ENCODE results near the gene SOX2.

SOX2 gene

DNA sequence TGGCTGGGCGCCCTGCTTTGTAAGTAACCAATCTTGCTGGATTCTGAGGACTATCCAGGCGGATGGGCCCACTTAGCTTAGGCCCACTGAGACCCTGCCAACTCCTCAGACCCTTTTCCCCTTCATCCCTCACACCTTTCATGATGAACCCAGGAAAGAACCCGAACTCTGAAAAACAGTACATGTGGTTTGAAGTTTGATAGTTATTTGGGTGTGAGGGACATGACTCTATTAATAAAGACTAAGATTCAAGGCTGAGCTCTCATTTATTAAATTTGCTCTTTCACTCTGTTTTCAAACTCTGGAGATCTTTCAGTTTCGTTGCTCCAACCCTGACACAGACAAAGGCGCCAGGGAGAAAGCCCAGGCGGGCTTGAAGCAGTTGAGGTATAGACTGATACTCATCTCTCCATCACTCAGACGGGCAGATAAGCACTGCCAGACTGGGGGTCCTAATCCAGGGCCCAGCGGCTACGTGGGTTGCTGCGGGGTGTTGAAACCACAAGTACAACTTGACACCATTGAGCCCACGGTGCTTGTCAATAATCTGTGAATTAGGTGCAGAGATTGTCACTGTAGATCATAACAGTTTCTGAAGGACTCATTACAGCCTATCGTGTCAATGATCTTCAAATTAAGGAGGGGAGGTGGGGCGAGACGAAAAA lies 7.2 kb upstream of the SOX2 start:
- no peak for DNase-seq

DNA sequence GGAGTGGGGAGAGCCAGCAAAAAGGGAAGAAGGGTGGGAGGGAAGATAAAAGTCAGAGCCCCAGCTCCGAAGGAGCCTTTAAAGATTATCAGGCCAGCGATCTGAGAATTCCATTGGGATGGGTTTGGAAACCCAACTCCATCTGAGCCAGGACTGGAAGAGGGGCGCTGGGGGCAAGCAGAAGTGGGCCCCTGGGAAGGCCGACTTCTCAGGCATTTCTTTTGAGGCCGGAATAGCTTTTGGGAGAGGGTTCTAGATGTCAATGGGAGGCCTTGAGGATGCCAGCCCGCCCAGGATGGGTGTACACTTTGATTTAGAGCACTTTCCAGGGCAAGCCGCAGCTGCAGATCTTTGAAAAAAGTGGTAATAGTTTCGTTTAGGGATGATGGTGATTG lies 6.6 kb upstream of the SOX2 start:
- no peak for DNase-seq

DNA sequence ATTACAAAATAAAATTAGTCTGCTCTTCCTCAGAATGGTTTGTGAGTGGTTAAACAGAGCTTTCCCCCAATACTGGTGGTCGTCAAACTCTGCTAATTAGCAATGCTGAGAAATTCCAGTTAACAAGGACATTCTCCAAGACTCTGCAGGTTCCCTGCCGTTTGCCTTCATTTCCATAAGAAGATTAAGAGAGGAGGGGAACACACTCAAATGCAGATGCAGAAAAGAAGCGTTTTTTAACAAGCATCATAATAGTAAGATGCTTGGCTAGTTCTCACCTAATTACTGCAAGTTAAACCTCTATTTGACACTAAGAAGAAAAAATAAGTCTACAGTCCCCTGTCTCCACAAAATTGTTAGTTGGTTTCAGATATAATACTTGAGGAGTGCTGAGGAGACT lies 3.7 kb upstream of the SOX2 start:
- peak in 1 of 2 experiments; percentile 24 for DNase-seq

DNA sequence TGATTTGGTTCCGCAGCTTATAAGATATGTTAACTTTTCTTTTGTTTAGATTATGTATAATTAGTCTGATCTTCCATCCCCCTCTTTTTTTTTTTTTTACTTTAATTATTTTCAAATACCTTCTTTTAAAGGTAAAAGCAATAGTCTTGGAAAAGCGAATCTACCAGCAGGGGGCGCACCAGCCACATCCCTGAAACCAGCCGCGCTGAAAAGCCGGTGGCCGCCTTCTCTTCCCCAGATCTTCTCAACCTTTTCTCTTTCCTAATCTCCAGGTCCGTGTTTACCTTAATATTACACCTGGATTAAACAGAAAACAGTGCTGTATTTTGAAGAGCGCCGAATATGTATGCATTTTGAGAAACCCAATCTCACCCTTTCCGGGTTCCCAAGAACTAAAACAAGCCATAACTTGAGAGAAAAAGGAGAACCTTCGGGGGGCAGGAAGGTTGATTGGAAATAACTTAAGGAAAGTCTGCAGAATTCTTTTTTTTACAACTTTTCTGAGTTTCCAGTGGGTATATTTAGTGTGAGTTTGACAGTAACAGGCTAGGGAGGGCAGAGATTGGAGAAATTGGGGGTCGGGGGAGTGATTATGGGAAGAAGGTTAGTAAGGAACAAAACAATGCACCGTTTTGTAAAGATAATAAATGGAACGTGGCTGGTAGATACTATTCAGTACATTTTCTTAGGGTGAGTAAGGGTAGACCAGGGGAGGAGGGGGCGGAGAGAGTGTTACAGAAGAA lies 2.0 kb upstream of the SOX2 start:
- peak; percentile 68 to 71 for DNase-seq

DNA sequence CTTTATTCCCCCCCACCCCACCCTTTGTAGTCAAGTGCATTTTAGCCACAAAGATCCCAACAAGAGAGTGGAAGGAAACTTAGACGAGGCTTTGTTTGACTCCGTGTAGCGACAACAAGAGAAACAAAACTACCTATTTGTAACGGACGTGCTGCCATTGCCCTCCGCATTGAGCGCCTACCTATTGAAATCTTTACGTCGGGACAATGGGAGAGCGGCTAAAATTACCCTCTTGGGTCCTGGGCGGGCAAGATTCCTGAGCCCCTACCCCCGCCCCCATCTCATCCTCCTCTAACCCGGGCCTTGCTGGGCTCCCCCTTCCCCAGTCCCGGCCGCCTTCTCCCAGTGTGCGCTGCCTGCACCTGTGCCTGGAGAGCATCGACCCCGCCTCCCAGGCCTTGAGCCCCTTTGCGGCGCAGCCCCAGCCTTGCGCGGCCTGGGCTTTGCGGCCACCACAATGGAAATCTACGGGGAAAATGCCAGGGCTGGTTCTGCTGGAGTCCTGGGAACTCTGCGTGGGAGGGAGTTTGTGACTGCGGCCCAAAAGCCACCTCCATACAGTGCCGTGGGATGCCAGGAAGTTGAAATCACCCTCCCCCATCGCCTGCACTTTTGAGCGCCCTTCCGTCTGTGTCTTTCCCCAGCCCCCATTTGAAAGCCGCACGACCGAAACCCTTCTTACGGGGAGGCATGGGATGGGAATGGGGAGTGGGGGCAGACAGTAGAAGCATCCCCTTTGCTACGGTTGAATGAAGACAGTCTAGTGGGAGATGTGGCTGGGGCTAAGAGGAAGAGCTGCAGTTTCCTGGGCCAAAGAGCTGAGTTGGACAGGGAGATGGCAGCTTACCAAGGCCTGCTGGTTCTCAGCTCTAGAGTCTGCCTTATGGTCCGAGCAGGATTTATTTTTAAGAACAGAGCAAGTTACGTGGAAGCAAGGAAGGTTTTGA lies 1.1 kb upstream of the SOX2 start:
- DNase-seq = peak; percentile 22 to 48

DNA sequence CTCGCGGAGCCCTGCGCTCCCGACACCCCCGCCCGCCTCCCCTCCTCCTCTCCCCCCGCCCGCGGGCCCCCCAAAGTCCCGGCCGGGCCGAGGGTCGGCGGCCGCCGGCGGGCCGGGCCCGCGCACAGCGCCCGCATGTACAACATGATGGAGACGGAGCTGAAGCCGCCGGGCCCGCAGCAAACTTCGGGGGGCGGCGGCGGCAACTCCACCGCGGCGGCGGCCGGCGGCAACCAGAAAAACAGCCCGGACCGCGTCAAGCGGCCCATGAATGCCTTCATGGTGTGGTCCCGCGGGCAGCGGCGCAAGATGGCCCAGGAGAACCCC lies 464 bp downstream of the SOX2 start:
- DNase-seq = no peak

DNA sequence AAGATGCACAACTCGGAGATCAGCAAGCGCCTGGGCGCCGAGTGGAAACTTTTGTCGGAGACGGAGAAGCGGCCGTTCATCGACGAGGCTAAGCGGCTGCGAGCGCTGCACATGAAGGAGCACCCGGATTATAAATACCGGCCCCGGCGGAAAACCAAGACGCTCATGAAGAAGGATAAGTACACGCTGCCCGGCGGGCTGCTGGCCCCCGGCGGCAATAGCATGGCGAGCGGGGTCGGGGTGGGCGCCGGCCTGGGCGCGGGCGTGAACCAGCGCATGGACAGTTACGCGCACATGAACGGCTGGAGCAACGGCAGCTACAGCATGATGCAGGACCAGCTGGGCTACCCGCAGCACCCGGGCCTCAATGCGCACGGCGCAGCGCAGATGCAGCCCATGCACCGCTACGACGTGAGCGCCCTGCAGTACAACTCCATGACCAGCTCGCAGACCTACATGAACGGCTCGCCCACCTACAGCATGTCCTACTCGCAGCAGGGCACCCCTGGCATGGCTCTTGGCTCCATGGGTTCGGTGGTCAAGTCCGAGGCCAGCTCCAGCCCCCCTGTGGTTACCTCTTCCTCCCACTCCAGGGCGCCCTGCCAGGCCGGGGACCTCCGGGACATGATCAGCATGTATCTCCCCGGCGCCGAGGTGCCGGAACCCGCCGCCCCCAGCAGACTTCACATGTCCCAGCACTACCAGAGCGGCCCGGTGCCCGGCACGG lies 991 bp downstream of the SOX2 start:
- peak; percentile 63 to 78 for DNase-seq

DNA sequence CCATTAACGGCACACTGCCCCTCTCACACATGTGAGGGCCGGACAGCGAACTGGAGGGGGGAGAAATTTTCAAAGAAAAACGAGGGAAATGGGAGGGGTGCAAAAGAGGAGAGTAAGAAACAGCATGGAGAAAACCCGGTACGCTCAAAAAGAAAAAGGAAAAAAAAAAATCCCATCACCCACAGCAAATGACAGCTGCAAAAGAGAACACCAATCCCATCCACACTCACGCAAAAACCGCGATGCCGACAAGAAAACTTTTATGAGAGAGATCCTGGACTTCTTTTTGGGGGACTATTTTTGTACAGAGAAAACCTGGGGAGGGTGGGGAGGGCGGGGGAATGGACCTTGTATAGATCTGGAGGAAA lies 1.5 kb downstream of the SOX2 start:
- DNase-seq = peak in 1 of 2 experiments; percentile 46

DNA sequence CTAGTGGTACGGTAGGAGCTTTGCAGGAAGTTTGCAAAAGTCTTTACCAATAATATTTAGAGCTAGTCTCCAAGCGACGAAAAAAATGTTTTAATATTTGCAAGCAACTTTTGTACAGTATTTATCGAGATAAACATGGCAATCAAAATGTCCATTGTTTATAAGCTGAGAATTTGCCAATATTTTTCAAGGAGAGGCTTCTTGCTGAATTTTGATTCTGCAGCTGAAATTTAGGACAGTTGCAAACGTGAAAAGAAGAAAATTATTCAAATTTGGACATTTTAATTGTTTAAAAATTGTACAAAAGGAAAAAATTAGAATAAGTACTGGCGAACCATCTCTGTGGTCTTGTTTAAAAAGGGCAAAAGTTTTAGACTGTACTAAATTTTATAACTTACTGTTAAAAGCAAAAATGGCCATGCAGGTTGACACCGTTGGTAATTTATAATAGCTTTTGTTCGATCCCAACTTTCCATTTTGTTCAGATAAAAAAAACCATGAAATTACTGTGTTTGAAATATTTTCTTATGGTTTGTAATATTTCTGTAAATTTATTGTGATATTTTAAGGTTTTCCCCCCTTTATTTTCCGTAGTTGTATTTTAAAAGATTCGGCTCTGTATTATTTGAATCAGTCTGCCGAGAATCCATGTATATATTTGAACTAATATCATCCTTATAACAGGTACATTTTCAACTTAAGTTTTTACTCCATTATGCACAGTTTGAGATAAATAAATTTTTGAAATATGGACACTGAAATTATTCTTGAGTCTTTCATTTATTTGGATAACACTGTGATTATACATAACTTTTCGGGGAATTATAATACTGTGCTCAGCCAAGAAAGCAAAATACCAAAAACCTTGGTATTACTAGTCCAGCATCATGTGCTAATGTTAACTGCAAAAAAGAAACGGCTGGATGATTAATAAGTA lies 2.2 kb downstream of the SOX2 start:
- DNase-seq = no peak

DNA sequence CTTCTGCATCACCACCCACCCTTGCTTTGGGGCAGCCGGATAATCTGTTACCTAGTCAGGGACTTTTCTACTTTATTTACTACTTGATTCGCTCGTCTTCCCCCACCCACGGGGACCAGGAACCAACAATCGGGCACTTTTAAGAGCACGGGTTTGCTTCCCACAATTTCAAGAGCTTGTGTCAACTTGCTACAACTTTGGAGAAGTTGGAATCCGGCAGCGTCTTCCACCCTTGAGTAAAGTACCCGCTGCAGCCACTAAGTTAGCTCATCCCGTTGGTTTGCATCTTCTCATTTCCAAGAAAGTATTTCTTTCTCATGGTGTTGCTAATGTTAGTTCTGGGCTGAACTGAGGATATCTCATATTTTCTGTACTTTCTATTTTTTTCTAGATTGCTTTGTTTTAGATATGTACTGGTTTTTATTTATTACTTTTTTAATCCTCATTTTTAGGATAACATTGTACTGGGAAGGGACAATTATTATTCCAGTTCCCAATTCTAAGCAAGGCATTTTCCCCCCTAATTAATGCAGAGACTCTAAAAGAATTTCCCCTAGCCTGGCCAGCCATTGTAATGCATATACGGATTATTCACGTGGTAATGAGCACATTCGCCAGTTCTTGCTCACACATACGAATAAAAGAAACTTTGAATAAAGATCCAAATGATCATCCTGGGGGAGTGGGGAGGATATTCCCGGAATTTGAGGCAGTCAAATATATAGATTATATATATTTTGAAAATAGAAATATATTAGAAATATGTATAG lies 4.0 kb downstream of the SOX2 start:
- DNase-seq = no peak

DNA sequence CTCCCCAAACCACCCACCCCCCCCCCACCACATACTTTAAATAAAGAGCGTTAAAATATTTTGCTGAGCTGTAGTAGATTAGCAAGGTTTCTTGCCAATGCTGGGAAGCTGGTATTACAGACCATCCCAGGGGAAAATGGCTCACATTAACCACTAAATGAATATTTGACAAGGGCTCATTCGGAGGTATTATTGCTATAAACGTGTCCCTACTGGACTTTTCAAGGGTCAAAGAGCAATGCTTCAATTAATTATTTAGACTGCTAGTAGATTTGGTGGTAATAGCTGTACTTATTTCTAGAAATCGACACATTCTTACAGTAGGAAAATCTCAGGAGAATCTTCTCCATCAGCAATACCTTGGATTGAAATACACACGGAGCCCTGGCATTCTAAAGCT lies 5.2 kb downstream of the SOX2 start:
- DNase-seq = no peak

DNA sequence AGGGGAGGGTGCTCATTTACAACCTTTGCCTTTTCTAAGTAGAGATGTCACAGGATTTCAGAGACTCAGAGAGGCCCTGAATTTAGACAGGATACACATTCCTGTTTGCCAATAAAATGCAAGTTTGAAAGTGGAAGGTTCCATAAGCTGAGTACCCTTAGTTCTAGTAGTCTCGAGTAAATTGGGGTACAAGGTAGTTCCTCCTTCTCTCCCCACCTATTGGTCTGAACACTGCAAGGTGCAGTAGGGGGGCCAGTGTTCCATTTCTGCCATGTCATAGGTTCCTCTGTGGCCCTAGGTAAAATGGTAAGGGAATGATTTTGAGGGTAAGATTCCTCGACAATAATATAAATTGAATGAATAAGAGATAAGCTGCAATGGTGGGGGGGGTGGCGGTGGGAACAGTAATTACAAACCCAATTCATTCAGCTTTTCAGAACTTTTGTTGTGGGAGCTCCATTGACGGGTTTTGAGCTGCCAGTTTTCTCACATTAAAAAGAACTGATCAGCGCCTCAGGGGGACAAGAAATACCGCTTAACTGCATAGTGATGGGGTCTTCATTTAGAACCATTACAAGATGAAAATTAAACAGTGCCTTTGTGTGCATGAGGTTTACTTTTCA lies 5.9 kb downstream of the SOX2 start:
- no peak for DNase-seq

DNA sequence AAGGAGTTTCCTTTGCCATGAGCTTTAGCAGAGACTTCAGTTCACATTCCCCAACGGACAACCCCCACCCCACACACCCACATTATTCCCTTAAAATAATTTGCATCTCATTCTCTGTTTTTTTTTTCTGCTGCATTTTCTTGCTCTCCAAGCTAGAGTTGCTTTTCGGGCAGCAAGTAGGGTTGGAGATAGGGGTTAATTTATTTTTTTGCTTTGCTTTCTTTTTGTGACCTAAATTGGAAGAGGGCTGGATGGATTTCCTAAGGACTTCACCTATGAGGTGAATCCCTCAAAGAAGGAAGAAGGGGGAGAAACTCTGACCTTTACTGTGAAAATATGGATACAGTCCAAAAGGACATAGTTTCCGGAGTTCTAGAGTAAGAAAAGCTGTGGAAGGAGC lies 6.6 kb downstream of the SOX2 start:
- no peak for DNase-seq

DNA sequence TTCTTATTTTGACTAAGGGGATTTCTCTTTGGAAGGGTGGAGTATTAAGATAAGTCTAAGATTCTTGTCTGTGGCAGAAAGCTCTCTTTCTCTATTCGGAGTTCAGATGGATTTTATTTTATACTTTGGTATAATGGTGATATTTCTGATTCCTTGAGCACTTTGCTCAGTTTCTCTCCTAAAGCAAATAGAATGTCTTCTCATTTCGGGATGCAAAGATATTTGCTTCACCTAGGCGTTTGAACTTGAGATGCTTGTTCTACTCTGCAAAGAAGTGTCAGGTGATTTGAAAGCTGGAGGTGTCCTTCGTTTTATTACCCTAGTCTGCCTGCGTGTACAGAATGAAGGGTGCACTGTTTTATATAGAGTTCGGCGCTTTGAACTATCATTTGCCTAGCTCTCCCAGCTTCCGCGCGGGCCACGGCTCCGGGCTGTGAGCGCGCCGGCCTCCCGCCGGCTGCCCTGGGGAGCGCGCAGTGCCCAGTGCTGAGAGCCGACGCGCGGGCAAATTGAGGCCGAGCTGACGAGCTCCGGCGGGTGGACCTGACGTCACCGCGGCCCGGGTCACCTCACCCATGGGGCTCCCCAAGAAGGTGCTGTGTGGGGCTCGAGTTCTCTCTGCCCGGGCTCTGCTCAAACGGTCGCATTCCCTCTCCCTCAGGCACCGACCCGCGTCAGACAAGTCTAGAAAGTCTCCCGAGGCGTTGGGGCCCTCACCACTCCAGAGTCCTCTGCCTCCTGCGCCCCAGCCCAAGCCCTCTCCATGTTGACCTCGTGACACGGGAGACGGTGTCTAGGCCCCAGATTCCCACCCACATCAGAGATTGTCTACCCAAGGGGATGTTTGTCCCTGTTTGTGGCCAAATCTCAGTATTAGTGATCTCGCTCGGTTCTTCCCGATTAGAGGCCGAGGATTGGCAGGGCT lies 7.5 kb downstream of the SOX2 start:
- peak in 1 of 2 experiments; percentile 36 for DNase-seq

DNA sequence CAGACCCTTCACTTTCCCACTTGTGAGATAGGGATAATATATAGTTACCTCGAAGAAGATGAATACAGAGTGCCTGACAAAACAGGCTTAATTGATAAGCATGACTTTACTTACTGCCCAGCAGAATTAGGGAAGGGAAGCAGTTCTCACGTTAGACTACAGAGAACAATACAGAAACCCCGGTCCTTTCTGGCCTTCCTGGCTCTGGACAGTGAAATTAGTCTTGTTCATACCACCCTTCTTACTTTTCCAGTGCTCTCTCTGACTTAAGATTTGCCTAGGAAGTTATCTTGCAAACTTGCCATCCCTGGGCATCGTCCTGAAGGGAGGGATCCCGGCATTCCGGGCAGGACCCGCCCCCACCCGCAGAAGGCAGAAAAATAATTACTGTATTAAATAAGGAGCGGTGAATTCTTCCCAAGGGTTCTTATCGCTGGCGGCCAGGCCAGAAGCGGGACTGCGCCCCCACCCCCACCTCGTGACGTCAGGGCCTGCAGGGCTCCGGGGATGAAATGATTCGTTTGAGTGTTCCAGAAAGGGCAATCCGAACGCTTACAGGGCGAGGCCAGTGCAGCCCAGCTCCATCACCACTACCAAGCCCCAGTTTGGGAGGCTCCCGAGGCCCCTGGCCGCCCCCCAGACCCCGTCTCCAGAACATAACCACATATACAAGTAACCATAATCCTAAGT lies 8.4 kb downstream of the SOX2 start:
- no peak for DNase-seq

DNA sequence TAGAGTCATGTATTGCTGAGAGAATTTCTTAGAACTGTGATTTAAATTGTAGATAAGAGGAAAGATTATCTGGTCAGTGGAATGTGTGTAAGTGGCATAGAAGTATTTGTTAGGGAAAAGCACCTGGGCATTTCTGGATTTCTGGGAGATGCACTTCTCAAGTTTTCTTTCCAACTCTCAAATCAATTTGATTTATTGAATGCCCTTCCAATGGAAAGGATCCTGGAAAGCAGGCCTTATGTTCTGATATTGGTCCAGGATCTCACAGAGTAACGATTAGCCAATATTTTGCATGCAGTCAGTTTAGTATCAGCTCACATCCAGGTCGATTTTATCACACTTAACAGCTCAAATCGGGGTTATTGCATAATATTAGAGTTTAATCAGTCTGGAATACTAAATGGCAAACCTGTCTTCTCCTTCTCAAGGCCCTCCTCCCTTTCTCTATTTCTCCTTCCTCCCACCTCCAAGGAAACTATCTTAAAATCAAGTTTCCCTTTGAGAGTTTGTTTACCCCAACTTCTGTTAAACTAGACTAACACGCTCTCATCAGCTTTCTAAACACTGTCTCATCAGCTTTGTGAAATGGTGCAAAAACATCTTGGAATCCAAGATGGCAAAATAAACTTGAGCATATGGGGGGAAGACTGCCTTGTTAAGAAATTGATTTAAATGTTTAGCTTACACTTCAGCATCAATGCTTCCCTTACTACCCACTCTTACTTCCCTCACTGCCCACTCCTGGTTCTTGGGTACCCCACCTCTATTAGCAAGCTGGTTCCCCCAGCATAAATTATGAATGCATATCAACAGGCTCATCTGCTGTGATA lies 9.5 kb downstream of the SOX2 start:
- no peak for DNase-seq

DNA sequence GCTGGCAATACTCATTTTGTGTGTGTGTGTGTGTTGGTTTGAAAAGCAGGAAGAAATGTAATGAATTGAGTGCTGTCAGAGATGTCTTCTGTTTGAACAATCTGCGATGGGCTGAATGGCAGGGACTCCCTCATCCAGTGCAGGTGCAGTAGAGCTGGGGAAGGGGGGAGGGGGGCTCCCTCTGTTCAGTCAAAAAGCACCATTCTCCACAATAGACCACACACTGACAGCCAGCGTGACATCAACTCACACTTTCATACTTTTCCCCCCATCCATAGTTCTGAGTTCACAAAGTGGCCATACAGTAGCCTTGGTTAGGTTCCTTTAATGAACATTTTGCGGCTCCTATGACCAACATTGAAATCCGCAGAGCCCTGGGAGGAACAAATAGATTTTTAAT lies 10.4 kb downstream of the SOX2 start:
- no peak for DNase-seq

All from NCI-H524 (cell line).